HepG2 (cell line): Measurements from ENCODE around the gene PDLIM7. TPM values are rescaled to one million over a fixed set of nuclear protein-coding genes. Genes with fewer than 3 reads are reported as not detected.
A peak's percentile ranks its signal among the peaks of the same experiment; 100 is the strongest.

Source experiments
- ATAC-seq: fragments of 200-7000 bp; cut with Tn5 transposase; 3 replicates; pipeline ENCODE4 v1.9.1; 2020; ENCODE audit warnings: mild to moderate bottlenecking, moderate library complexity
- BruUV-seq: library from RNA; stranded (reverse); fragments of 400-500 nt; replicated peaks from 2 replicates; lab custom pipeline; 2021; lab: Mats Ljungman, UMichigan
- CTCF ChIA-PET: fragments of 300-600 bp; formaldehyde crosslinking; extraction: SDS; loops from one replicate; lab custom pipeline; 2021; ENCODE audit warnings: low total read pairs, inconsistent platforms, low intra/inter-chr PET ratio; lab: Yijun Ruan, JAX
- POLR2A ChIA-PET: fragments of 350-600 bp; sonication (Branson Sonifier 250); formaldehyde crosslinking; loops from one replicate; lab custom pipeline; 2020; ENCODE audit warnings: antibody characterized with exemption, inconsistent platforms; lab: Yijun Ruan, JAX
- DNase-seq: peaks from one replicate; pipeline ENCODE4 v3.0.0-alpha.2; 2015; ENCODE audit warnings: low spot score
- FAIRE-seq: peaks from 3 replicates; lab custom pipeline; 2011; peaks lifted over from hg19 to GRCh38; lab: Jason Lieb, UNC
- H2AFZ ChIP-seq: one replicate; pipeline ENCODE4 v1.6.1; 2011; ENCODE audit warnings: low read length, inconsistent platforms
- H3K27ac ChIP-seq: fragments of 300-600 bp; 3 replicates; pipeline ENCODE4 v1.8.0; 2011; ENCODE audit warnings: mixed run types, mild to moderate bottlenecking, mixed read lengths, low read length, inconsistent platforms; ENCODE audit not compliant: insufficient read depth; ENCODE audit errors: extremely low read length
- H3K27me3 ChIP-seq, 2 experiments: fragments of 200-600 bp in 1 of 2; 2 replicates in 1 of 2; 3 replicates in 1 of 2; pipeline versions ENCODE4 v1.6.0 to v1.8.0; 2011; ENCODE audit warnings: low read length in 2 of 2, mild to moderate bottlenecking in 2 of 2, moderate library complexity in 2 of 2, inconsistent platforms in 1 of 2; ENCODE audit not compliant: insufficient read depth in 2 of 2, control insufficient read depth in 1 of 2
- H3K36me3 ChIP-seq, 2 experiments: fragments of 200-600 bp in 1 of 2; replicated peaks in 1 of 2; 2 replicates in 1 of 2; 3 replicates in 1 of 2; pipeline versions ENCODE4 v1.5.1 to v1.8.0; 2011; ENCODE audit warnings: low read length in 2 of 2, inconsistent platforms in 1 of 2; ENCODE audit not compliant: insufficient read depth in 2 of 2, control insufficient read depth in 1 of 2
- H3K4me1 ChIP-seq: 2 replicates; pipeline ENCODE4 v1.5.1; 2012; ENCODE audit warnings: low read length, inconsistent platforms; ENCODE audit not compliant: insufficient read depth
- H3K4me2 ChIP-seq: 2 replicates; pipeline ENCODE4 v1.6.0; 2011; ENCODE audit warnings: low read depth, low read length, inconsistent platforms
- H3K4me3 ChIP-seq, 3 experiments: fragments of 200-600 bp in 1 of 3; sonication (generic), shearing (Covaris generic) in 1 of 3; replicated peaks in 1 of 3; 2 replicates each; pipeline ENCODE4 v1.5.1; 2011 to 2016; ENCODE audit warnings: low read length in 3 of 3, inconsistent platforms in 2 of 3, low read depth in 2 of 3, mild to moderate bottlenecking in 2 of 3, control low read depth in 1 of 3, mixed read lengths in 1 of 3; ENCODE audit not compliant: insufficient read depth in 1 of 3
- H3K79me2 ChIP-seq: one replicate; pipeline ENCODE4 v1.6.1; 2011; ENCODE audit warnings: low read length, inconsistent platforms; ENCODE audit not compliant: insufficient read depth
- H3K9ac ChIP-seq: 2 replicates; pipeline ENCODE4 v1.6.0; 2011; ENCODE audit warnings: mild to moderate bottlenecking, low read depth, low read length, inconsistent platforms; ENCODE audit not compliant: insufficient read depth
- H3K9me3 ChIP-seq: 2 replicates; pipeline ENCODE4 v1.5.1; 2012; ENCODE audit warnings: mild to moderate bottlenecking, low read length
- H4K20me1 ChIP-seq: 2 replicates; pipeline ENCODE4 v1.6.0; 2011; ENCODE audit warnings: inconsistent platforms, mild to moderate bottlenecking, low read length, moderate library complexity; ENCODE audit not compliant: insufficient read depth
- FOXA1 ChIP-seq, 2 experiments: fragments of 450-650 bp in 1 of 2; sonication (generic) in 1 of 2; formaldehyde crosslinking in 1 of 2; IDR thresholded peaks; 2 replicates each; pipeline versions ENCODE4 v1.4.0 to v1.6.1; 2016 to 2020; ENCODE audit warnings: missing genetic modification reagents in 1 of 2
- GFI1 ChIP-seq: sonication (generic); formaldehyde crosslinking; IDR thresholded peaks from 2 replicates; pipeline ENCODE4 v1.5.0; 2020; ENCODE audit warnings: missing genetic modification reagents, mild to moderate bottlenecking, borderline replicate concordance
- HNRNPH1 ChIP-seq: fragments of 200-400 bp; formaldehyde crosslinking; optimal IDR thresholded peaks from 2 replicates; pipeline ENCODE3; 2017; ENCODE audit warnings: mild to moderate bottlenecking, low read depth, low read length
- KLF13 ChIP-seq: sonication (generic); formaldehyde crosslinking; IDR thresholded peaks from 2 replicates; pipeline ENCODE4 v1.4.0; 2020; ENCODE audit warnings: mild to moderate bottlenecking, missing genetic modification reagents
- SP4 ChIP-seq: sonication (generic); formaldehyde crosslinking; IDR thresholded peaks from 2 replicates; pipeline ENCODE4 v1.8.1; 2023; ENCODE audit warnings: mild to moderate bottlenecking, missing genetic modification reagents
- TOE1 ChIP-seq: sonication (generic); formaldehyde crosslinking; IDR thresholded peaks from 2 replicates; pipeline ENCODE4 v1.4.0; 2020; ENCODE audit warnings: mild to moderate bottlenecking, missing genetic modification reagents
- TRIM24 ChIP-seq: sonication (generic); formaldehyde crosslinking; IDR thresholded peaks from 2 replicates; pipeline ENCODE4 v1.8.0; 2022; ENCODE audit warnings: mild to moderate bottlenecking, missing genetic modification reagents
- XBP1 ChIP-seq: sonication (generic); formaldehyde crosslinking; IDR thresholded peaks from 2 replicates; pipeline ENCODE4 v1.5.0; 2020; ENCODE audit warnings: missing genetic modification reagents
- ZBTB1 ChIP-seq: sonication (generic); formaldehyde crosslinking; IDR thresholded peaks from 2 replicates; pipeline ENCODE4 v1.4.0; 2020; ENCODE audit warnings: missing genetic modification reagents, borderline replicate concordance
- ZBTB38 ChIP-seq: sonication (generic); formaldehyde crosslinking; IDR thresholded peaks from 2 replicates; pipeline ENCODE4 v1.5.1; 2020; ENCODE audit warnings: mild to moderate bottlenecking, missing genetic modification reagents
- ZC3H4 ChIP-seq: sonication (generic); formaldehyde crosslinking; IDR thresholded peaks from 2 replicates; pipeline ENCODE4 v1.4.0; 2020; ENCODE audit warnings: missing genetic modification reagents, borderline replicate concordance
- ZNF121 ChIP-seq: sonication (generic); formaldehyde crosslinking; IDR thresholded peaks from 2 replicates; pipeline ENCODE4 v1.5.0; 2020; ENCODE audit warnings: mild to moderate bottlenecking, missing genetic modification reagents
- ZNF501 ChIP-seq: sonication (generic); formaldehyde crosslinking; IDR thresholded peaks from 2 replicates; pipeline ENCODE4 v1.5.1; 2020; ENCODE audit warnings: mild to moderate bottlenecking, moderate library complexity, missing genetic modification reagents
- ZNF546 ChIP-seq: sonication (generic); formaldehyde crosslinking; conservative IDR thresholded peaks from 2 replicates; pipeline ENCODE4 v1.8.1; 2023; ENCODE audit warnings: mild to moderate bottlenecking, missing genetic modification reagents
- ZNF619 ChIP-seq: sonication (generic); formaldehyde crosslinking; IDR thresholded peaks from 2 replicates; pipeline ENCODE4 v1.4.0; 2020; ENCODE audit warnings: mild to moderate bottlenecking, missing genetic modification reagents
- ZZZ3 ChIP-seq: sonication (generic); formaldehyde crosslinking; IDR thresholded peaks from 2 replicates; pipeline ENCODE4 v1.4.0; 2020; ENCODE audit warnings: missing genetic modification reagents, mild to moderate bottlenecking, borderline replicate concordance
- WGBS: methylation state at CpG from one replicate; pipeline ENCODE4 v1.1.6; 2017; ENCODE audit warnings: low lambda C conversion rate; 5-methylcytosine and 5-hydroxymethylcytosine counted together
- in situ Hi-C: cut with HindIII; loops from 2 replicates; pipeline ENCODE4 v1.10.0; 2017; ENCODE audit warnings: low pct_unique_long_range_greater_than_20kb; ENCODE audit not compliant: extremely low pct_ligation_motif_present
- intact Hi-C: fragments of 100-400 bp; cut with micrococcal nuclease; formaldehyde crosslinking; loops from one replicate; pipeline ENCODE4 v1.10.0; 2022; ENCODE audit not compliant: unreplicated experiment
- polyA plus RNA-seq, 8 experiments: library from polyadenylated mRNA; depleted of rRNA in 3 of 8; stranded (reverse) in 7 of 8; unstranded in 1 of 8; fragments of >200 nt; fragmentation: Illumina TruSeq in 4 of 8; extraction: Trizol in 4 of 8; gene quantifications; 2 replicates each; pipeline versions ENCODE4 v1.2.1 to v1.2.3, GENCODE V29; 2011 to 2016; ENCODE audit warnings: low read depth in 4 of 8, missing spikeins in 1 of 8, mixed read lengths in 1 of 8; ENCODE audit not compliant: insufficient read depth in 1 of 8
- total RNA-seq, 5 experiments: library from RNA; depleted of rRNA; stranded (reverse); fragments of >200 nt; fragmentation: Illumina TruSeq; extraction: Trizol; gene quantifications; 2 replicates each; pipeline ENCODE4 v1.2.3, GENCODE V29; 2016; ENCODE audit warnings: low read depth in 1 of 5
- TF ChIP-seq, protein P1 (sequence below): IDR thresholded peaks from 2 replicates; pipeline ENCODE4 v1.6.1; 2016; ENCODE audit warnings: low read depth, missing genetic modification reagents, missing compliant biosample characterization
- TF ChIP-seq, protein P2 (sequence below): conservative IDR thresholded peaks from 2 replicates; pipeline ENCODE4 v1.6.1; 2018; ENCODE audit warnings: missing genetic modification reagents

The PDLIM7 gene
- total and polyA plus RNA-seq, 2 of the 13 experiments (the other 11 are each of a cell fraction or from before 2014, with no cell fraction given): 21.1 to 31.3 TPM

DNA sequence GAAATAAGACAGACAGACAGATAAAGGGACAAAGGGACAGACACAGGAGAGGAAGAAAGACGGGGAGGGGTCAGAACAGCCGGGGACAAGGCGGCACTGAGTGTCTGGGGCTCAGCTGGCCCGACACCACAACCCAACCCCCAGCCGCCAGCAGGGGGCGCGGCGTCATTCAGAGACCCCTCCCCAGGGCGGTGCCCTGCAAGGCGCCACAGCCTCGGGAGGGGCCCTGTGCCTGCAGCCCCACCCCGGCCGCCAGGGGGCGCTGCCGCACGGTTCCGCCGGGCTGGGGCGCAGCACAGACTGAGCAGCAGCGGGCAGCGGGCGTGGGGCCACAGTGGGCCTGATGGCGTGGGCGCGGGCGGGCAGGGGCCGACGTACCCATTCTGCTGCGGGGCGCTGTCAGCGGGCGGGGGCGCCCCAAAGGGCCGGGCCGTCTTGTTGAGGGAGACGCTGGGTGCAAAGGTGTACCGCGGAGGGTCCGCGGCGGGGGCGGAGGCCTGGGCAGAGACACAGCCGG, 5.9 kb downstream of the PDLIM7 start:
- Histone ChIP-seq H3K27ac (no peak overlapping the region), H2AFZ (no peak overlapping the region), H3K36me3 (peaks cover 15 to 18% of the 10 kb centered on the region in 2 experiments; a peak in 4 of 5 replicates), H3K4me3 (no peak overlapping the region), H3K27me3 (no peaks in the 10 kb centered on the region), H3K4me2 (no peak overlapping the region), H3K9me3 (no peaks in the 10 kb centered on the region), H4K20me1 (peaks cover 14% of the 10 kb centered on the region; the same call in 1 of the 2 replicates), H3K4me1 (peaks cover 28% of the 10 kb centered on the region), H3K9ac (no peak overlapping the region), H3K79me2 (no peaks in the 10 kb centered on the region)
- WGBS: 88% methylated on average over 27 of the region's 43 CpGs
- ChIA-PET CTCF (interaction anchor here (1.3 to 3.0 kb wide), 3 partner anchors 10 to 108 kb away, joined by 3 to 37 read pairs (median 14); partner anchors contain the start of gene B4GALT7), POLR2A (no interaction called here)
- in situ Hi-C loops (no loop called here), intact Hi-C loops (no loop called here)
- peak; percentile 64 for ATAC-seq
- peak; percentile 65 for DNase-seq
- no TSS peak for BruUV-seq
- FAIRE-seq: no peak
- TF ChIP-seq, protein P1, sequence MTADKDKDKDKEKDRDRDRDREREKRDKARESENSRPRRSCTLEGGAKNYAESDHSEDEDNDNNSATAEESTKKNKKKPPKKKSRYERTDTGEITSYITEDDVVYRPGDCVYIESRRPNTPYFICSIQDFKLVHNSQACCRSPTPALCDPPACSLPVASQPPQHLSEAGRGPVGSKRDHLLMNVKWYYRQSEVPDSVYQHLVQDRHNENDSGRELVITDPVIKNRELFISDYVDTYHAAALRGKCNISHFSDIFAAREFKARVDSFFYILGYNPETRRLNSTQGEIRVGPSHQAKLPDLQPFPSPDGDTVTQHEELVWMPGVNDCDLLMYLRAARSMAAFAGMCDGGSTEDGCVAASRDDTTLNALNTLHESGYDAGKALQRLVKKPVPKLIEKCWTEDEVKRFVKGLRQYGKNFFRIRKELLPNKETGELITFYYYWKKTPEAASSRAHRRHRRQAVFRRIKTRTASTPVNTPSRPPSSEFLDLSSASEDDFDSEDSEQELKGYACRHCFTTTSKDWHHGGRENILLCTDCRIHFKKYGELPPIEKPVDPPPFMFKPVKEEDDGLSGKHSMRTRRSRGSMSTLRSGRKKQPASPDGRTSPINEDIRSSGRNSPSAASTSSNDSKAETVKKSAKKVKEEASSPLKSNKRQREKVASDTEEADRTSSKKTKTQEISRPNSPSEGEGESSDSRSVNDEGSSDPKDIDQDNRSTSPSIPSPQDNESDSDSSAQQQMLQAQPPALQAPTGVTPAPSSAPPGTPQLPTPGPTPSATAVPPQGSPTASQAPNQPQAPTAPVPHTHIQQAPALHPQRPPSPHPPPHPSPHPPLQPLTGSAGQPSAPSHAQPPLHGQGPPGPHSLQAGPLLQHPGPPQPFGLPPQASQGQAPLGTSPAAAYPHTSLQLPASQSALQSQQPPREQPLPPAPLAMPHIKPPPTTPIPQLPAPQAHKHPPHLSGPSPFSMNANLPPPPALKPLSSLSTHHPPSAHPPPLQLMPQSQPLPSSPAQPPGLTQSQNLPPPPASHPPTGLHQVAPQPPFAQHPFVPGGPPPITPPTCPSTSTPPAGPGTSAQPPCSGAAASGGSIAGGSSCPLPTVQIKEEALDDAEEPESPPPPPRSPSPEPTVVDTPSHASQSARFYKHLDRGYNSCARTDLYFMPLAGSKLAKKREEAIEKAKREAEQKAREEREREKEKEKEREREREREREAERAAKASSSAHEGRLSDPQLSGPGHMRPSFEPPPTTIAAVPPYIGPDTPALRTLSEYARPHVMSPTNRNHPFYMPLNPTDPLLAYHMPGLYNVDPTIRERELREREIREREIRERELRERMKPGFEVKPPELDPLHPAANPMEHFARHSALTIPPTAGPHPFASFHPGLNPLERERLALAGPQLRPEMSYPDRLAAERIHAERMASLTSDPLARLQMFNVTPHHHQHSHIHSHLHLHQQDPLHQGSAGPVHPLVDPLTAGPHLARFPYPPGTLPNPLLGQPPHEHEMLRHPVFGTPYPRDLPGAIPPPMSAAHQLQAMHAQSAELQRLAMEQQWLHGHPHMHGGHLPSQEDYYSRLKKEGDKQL (CRISPR knock-in tag): no peak
- TF ChIP-seq FOXA1 (IDR thresholded peaks at IDR 0.05): no peak
- TF ChIP-seq FOXA1 (CRISPR knock-in tag; IDR thresholded peaks at IDR 0.05): no peak
- TF ChIP-seq SP4 (CRISPR knock-in tag): peak; percentile 72; the same call in 1 of the 2 replicates
- TF ChIP-seq HNRNPH1: no peak
- TF ChIP-seq ZBTB1: no peak
- no peak for TF ChIP-seq XBP1 (CRISPR knock-in tag)
- no peak for TF ChIP-seq ZC3H4 (CRISPR knock-in tag)
- no peak for TF ChIP-seq TOE1
- no peak; the same call in 1 of the 2 replicates for TF ChIP-seq GFI1 (CRISPR knock-in tag)
- no peak for TF ChIP-seq ZZZ3 (CRISPR knock-in tag)
- TF ChIP-seq, protein P2, sequence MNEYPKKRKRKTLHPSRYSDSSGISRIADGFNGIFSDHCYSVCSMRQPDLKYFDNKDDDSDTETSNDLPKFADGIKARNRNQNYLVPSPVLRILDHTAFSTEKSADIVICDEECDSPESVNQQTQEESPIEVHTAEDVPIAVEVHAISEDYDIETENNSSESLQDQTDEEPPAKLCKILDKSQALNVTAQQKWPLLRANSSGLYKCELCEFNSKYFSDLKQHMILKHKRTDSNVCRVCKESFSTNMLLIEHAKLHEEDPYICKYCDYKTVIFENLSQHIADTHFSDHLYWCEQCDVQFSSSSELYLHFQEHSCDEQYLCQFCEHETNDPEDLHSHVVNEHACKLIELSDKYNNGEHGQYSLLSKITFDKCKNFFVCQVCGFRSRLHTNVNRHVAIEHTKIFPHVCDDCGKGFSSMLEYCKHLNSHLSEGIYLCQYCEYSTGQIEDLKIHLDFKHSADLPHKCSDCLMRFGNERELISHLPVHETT (CRISPR knock-in tag): no peak
- no peak for TF ChIP-seq ZNF546 (CRISPR knock-in tag)
- TF ChIP-seq ZBTB38 (CRISPR knock-in tag): peak; percentile 86
- no peak for TF ChIP-seq ZNF501 (CRISPR knock-in tag)
- no peak for TF ChIP-seq ZNF121 (CRISPR knock-in tag)
- no peak for TF ChIP-seq ZNF619 (CRISPR knock-in tag)
- no peak for TF ChIP-seq TRIM24
- no peak for TF ChIP-seq KLF13 (CRISPR knock-in tag)
